HPDE6-E6E7 (cell line): ENCODE results near the gene ILKAP.
A peak's percentile ranks its signal among the peaks of the same experiment; 100 is the strongest.

Experiments
- DNase-seq: peaks from one replicate; pipeline ENCODE4 v3.0.0; 2011; ENCODE audit warnings: missing footprints; ENCODE audit errors: extremely low spot score

ILKAP gene

GRCh38 chr2:238203094-238203972 lies at the start of gene ILKAP:
Gene ILKAP, minus strand, starts transcription at chr2:238203695. Its CDS starts 142 bp downstream, at chr2:238203553.
- DNase-seq: peak; percentile 98

DNA sequence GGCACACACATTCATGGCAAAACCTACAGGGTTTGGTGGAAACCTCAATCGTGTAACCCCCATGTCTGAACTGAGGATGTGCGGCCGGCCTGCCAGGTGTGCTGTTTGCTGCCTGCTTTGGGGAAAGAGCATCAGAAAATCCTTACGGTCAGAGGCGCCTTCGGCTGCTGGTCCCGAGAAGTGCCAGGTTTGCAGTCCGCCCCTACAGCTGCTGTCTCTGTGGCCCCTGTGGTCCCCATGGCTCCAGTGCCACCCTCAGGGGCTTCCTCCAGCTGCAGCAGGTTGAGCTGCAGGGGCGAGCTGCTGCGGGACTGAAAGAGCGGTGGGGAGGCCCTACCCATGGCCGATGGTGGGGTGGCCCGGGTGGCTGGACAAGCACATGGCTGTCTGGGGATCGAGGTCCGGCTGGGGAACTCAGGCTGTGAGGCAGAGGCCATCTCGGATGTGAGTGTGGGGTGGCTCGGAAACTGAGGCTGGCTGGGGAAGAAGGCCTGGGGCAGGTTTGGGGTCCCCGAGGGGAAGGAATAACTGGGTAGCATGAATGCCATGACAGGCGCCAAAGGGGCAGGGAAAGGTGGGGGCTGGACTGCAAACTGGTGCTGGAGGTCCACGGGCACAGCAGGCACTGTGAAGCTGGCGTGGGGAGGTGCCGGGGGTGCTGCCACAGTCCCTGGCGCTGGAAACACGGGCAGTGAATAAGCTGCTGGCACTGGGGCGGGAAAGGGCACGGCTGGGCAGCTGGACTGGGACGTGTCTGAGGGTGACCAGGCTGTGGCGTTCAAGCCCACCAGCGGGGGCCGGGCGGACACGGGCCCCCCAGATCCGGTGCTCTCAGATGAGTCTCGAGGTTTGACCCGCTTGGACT lies 49.5 kb upstream of the ILKAP start:
- no peak for DNase-seq

GRCh38 chr2:238251986-238252385 lies 48.5 kb upstream of the ILKAP start:
- no peak for DNase-seq

DNA sequence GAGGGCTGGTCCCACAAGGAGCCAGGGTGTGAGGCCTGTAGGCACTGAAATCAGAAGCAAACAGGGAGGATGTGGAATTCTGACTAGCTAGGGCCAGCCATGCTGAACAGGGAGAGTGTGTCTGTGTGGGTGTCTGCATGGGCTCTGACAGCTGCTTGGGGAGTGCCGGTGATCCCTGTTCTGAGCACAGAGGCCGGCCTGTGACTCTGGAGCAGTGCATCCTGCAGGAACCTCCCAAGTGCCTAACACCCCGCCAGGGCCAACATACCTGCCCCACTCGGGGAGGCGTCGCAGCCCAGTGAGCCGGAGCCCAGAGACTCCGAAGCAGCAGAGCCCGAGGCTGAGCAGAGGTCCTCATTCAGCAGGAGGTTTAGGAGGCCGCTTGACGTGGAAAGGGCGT lies 47.8 kb upstream of the ILKAP start:
- no peak for DNase-seq

DNA sequence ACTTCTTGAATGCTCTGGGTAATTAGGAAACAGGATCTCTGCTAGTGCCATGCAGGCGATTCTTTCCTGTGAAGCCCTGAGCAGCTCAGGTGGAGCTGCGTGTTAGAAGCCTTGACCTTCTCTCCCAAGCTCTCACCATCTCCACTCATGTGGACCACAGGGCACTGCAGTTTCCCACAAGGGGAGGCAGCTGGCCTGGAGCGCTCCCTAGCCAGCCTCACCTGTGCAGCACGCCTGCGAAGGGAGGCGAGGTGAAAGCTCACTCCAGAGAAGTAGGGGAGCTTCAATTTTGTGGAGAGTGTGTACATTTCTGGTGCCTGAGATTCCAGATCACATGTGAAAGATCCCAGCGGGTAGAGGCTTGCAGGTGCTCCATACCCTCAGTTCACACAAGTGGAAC lies 47.4 kb upstream of the ILKAP start:
- DNase-seq: no peak

DNA sequence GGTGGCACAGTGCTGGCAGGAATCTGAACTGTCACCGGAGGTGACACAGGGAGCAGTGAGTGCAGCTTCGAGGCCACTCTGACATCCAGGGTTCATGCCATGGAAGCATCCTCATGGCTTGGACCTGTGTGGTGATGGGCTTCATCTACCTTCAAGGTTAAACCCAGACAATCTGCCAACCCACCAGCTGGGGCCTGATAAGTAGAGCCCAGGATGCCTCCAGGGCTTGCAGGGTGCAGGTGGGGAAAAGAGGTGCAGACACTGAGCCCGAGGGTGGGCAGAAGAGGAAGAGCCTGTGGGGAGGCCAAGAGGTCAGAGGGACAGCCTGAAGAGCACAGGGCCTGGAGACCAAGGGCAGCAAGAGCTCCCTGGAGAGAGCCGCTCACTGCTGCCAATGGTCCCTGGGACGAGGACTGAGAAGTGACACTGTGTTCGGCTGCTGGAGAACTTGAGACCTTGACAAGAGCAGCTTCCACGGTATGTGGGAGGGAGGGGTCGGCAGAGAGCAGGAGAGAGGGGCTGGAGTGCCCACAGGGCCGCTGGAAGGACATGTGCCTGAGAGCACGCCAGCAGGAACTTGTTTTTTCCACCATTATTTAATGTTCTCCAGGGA lies 44.5 kb upstream of the ILKAP start:
- no peak for DNase-seq

GRCh38 chr2:238247002-238247822 lies 43.7 kb upstream of the ILKAP start:
- DNase-seq: no peak

GRCh38 chr2:238244151-238244550 lies 40.7 kb upstream of the ILKAP start:
- DNase-seq: no peak

DNA sequence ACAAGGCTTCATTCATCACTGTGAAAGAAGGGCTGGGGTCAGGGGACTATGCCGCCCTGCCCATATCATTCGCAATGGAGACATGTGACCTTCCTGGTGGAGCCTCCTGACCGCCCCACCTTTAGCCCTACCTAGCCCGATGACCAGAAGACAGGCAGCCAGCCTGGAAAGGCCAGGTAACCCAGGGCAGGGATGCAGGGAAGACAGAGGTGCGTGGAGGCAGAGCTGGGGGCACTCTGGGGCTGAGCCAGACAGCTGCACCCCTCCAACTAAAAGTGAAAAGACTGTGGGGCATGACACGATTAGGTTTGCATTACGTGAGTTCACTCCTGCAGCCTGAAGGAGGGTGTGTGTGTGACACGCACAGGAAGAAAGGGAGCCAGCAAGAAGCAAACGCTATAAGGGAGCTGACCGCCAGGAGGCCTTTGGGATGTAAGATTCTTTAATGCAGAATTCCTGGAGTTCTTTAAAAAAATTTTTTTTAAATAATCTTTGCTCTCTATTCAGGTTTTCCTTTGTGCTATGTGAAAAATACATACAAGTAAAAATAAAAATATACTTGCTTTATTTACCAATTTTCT lies 40.1 kb upstream of the ILKAP start:
- DNase-seq: no peak

GRCh38 chr2:238242731-238243495 lies 39.4 kb upstream of the ILKAP start:
- DNase-seq: no peak

- DNase-seq: no peak
These were observed 38.5 kb upstream of the ILKAP start for GRCh38 chr2:238241970-238242369.

DNA sequence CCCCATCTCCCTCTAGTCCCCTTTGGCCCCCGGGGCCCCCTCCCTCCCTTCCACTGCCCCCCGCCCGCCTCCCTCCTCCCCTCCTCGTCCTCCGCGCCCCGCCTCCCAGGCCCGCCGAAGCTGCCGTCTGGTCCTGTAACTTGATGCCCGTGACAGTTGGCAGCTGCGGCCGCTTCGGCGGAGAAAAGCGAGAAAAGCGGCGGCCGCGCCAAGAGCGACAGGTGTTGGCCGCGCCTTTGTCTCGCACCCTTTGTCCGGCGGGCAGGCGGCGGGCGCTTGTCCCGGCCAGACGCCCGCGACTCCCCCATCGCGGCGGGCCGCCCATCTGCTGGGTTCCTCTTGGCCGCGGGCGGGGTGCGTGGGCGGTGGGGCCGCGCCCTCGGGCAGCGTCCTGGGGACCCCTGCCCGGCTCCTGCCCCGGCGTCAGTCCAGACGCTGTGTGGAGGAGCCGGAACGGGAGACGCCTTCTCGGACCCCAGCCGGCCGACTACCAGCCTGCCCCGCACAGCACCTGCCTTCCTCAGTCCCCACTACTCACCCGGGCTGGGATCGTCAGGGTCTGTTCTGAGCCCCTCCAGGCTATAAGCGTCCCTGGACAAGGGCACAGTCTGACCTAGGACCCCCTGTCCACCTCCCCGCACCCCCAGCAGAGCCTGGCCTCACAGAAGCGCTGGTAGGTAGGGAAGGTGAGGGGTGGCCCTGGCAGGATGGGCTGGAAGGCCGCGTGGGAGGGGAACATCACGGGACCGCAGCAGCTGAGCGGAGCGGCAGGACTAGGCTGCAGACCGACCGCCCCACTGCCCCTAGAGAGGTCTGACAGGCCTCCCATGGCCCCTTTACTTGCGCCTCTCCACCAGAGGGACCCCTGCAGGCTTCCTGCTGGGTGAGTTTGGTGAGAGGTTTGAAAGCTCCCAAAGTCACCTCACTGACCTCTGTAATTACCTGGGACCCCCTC lies 37.5 kb upstream of the ILKAP start:
- DNase-seq: no peak

GRCh38 chr2:238239863-238240756 lies 36.6 kb upstream of the ILKAP start, which contains the start of gene HES6:
Gene HES6, minus strand, starts transcription at chr2:238240038. Its CDS starts 133 bp downstream, at chr2:238239905.
- peak; percentile 88 for DNase-seq

GRCh38 chr2:238239543-238239862 lies 36.0 kb upstream of the ILKAP start:
- no peak for DNase-seq

- DNase-seq: no peak
These were observed 35.5 kb upstream of the ILKAP start for GRCh38 chr2:238238766-238239542.

DNA sequence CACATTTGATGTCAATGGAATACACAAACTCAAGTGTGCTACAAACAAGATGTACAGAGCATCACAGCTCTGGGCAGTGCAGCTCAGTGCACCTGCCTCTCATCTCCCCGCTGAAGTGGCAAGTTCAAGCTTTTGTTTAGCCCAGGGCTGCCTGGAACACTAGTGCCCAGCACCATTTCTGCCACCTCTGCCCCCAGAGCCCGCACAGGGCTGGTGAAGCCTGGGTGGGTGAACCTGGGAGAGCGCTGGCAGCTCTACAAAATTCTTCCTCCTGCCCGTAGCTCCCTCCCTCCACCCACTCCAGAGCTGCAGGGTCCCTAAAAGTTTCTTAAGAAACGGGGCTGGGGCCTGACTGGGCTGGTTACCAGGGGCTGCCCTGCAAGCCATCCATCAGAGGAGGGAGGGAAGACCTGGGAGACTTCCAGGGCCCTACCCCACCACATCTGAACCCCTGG lies 34.8 kb upstream of the ILKAP start:
- no peak for DNase-seq

DNA sequence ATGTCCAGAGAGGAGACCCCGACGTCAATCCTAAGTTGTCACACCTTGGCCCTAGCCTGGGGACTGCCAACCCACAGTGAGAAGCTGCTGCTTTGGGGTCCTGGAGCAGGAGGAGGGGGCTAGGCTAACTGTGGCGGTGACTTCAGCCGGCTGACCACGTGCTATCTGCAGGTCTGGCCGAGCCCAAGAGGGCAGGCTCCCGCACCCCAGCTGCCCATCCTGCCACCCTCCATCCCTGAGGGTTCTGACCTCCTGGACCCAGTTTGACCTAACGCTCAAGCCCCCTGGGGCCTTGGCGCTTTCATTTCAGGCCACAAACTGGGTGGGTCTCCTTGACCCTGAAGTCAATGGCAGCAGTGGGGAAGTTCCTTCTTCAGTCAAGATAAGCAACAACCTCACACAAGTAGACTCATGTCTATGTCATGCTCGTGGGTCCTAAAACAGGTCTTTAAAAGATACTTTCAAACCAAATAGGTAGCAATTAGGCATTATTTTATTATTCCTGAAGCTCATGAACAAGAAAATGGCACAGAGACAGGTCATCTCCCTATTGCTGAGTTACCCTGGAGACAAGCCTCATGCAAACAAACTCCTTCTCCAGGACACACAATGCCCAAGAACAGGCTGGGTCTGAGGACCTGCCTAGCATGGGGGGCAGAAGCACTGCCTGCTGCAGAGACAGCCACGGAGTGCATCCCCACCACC lies 34.1 kb upstream of the ILKAP start:
- no peak for DNase-seq
